ENCODE results near the gene SLC7A7.

The SLC7A7 gene

DNA sequence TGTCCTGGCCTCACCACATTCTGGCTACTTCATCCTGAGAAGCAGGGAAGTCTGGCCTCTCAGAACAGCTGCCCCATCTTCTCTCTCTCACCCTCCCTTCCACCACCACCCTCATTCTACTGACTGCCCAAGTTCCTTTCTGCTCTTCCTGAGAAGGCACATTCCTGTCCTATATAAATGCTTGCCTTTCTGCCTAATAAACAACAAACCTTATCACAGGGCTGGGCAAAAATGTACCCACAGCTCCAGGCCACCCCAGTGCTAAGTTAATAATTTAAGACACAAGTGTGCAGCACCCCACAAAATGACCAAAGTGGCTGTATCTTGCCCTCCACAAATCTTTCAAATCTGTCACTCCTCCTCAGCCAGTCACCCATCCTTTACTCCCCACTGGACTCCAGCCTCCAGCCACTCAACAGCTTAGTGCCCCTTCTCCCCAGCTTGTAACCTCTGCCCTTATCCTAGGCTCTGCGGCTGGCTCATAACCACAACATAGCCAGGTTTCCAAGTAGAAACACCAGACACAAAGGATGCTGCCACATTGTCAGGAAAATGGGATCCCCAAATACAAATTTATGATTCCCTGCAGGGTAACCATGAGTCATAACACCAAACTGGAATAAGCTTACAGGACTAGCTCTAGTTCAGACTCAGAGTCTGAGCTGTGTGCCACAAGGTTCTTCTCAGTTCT lies 33.8 kb downstream of the SLC7A7 start:
- Histone ChIP-seq H3K9ac (ENCODE audit: low read length) (no peak overlapping the region), H2AFZ (ENCODE audit: low read length) (no peak overlapping the region), H3K9me3 (replicated peaks; ENCODE audit: insufficient read depth, low read length) (no peaks in the 10 kb centered on the region), H3K27ac (ENCODE audit: low read length) (no peak overlapping the region), H3K27me3 (replicated peaks; ENCODE audit: insufficient read depth, low read length) (no peaks in the 10 kb centered on the region), H4K20me1 (ENCODE audit: insufficient read depth, low read length) (no peaks in the 10 kb centered on the region), H3K4me2 (ENCODE audit: low read depth, low read length) (no peak overlapping the region), H3F3A (ENCODE audit: insufficient read depth, low read length) (no peaks in the 10 kb centered on the region), H3K4me1 (ENCODE audit: low read length) (no peaks in the 10 kb centered on the region), H3K36me3 (replicated peaks; ENCODE audit: insufficient read depth, low read length) (no peaks in the 10 kb centered on the region), H3K4me3 (ENCODE audit: low read length) (no peak overlapping the region), H3K79me2 (ENCODE audit: low read length) (no peaks in the 10 kb centered on the region), H3K9me2 (replicated peaks; ENCODE audit: insufficient read depth, low read length) (no peaks in the 10 kb centered on the region)
- TF ChIP-seq EZH2phosphoT487 (IDR thresholded peaks at IDR 0.05; ENCODE audit: low read length) (no peak), EZH2 (optimal IDR thresholded peaks at IDR 0.05; ENCODE audit: low read depth, low read length) (no peak)
- TF ChIP-seq, protein P1, sequence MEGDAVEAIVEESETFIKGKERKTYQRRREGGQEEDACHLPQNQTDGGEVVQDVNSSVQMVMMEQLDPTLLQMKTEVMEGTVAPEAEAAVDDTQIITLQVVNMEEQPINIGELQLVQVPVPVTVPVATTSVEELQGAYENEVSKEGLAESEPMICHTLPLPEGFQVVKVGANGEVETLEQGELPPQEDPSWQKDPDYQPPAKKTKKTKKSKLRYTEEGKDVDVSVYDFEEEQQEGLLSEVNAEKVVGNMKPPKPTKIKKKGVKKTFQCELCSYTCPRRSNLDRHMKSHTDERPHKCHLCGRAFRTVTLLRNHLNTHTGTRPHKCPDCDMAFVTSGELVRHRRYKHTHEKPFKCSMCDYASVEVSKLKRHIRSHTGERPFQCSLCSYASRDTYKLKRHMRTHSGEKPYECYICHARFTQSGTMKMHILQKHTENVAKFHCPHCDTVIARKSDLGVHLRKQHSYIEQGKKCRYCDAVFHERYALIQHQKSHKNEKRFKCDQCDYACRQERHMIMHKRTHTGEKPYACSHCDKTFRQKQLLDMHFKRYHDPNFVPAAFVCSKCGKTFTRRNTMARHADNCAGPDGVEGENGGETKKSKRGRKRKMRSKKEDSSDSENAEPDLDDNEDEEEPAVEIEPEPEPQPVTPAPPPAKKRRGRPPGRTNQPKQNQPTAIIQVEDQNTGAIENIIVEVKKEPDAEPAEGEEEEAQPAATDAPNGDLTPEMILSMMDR (IDR thresholded peaks at IDR 0.05; ENCODE audit: low read length): no peak
- no peak for DNase-seq

DNA sequence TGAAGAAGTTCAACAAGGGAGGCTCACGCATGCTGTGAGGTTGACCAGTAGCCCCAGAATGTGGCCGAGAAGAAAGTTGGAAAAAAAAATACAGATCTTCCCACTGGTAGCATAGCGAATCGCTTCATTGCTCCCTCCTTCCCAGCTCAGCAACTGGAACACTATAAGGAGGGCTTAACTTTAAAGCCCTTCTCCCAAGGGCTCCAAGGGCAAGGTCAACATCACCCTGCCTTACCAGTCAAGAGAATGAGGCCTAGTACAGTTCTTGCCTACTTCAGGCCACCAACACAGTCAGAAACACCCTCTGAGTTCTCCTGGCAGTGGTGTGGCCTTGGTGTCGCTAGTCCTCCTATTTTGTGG lies 34.3 kb downstream of the SLC7A7 start:
- Histone ChIP-seq H3F3A (ENCODE audit: insufficient read depth, low read length) (no peaks in the 10 kb centered on the region), H3K4me2 (ENCODE audit: low read depth, low read length) (no peak overlapping the region), H3K9ac (ENCODE audit: low read length) (no peak overlapping the region), H3K4me3 (ENCODE audit: low read length) (no peak overlapping the region), H3K9me2 (replicated peaks; ENCODE audit: insufficient read depth, low read length) (no peaks in the 10 kb centered on the region), H3K27ac (ENCODE audit: low read length) (no peak overlapping the region), H2AFZ (ENCODE audit: low read length) (no peak overlapping the region), H4K20me1 (ENCODE audit: insufficient read depth, low read length) (no peaks in the 10 kb centered on the region), H3K27me3 (replicated peaks; ENCODE audit: insufficient read depth, low read length) (no peaks in the 10 kb centered on the region), H3K4me1 (ENCODE audit: low read length) (no peaks in the 10 kb centered on the region), H3K79me2 (ENCODE audit: low read length) (no peaks in the 10 kb centered on the region), H3K36me3 (replicated peaks; ENCODE audit: insufficient read depth, low read length) (no peaks in the 10 kb centered on the region), H3K9me3 (replicated peaks; ENCODE audit: insufficient read depth, low read length) (no peaks in the 10 kb centered on the region)
- no peak for DNase-seq
- TF ChIP-seq EZH2 (optimal IDR thresholded peaks at IDR 0.05; ENCODE audit: low read depth, low read length) (no peak), EZH2phosphoT487 (IDR thresholded peaks at IDR 0.05; ENCODE audit: low read length) (no peak)
- TF ChIP-seq, protein P1 (IDR thresholded peaks at IDR 0.05; ENCODE audit: low read length): no peak

DNA sequence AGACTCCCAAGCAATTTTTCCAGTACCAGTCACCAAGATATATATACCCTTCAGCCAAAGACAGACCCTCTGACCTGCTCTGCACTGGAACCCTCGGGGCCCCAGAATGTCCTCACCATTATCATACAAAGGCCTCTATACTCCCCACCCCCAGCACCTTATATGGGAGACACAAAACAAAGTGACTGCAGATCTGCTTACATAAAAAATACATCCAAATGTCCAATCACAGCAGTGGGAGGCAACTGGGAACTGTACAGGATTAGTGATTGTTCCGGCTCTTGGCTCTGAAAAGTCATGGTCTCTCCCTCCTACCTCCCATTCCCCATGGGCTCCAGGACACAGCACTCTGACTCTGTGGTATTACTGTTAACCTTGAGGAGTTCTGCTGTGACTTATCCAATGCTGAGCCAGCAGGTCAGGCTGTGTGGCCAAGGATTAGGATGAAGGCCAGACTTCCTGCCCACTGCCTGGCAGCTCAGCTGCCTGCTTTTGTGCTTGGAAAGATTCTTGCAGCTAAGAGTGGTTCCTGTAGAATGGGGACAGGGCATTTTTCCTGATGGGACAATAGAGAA lies 35.0 kb downstream of the SLC7A7 start:
- Histone ChIP-seq H3F3A (ENCODE audit: insufficient read depth, low read length) (no peaks in the 10 kb centered on the region), H3K27ac (ENCODE audit: low read length) (no peak overlapping the region), H3K79me2 (ENCODE audit: low read length) (no peaks in the 10 kb centered on the region), H4K20me1 (ENCODE audit: insufficient read depth, low read length) (no peaks in the 10 kb centered on the region), H3K4me1 (ENCODE audit: low read length) (no peaks in the 10 kb centered on the region), H3K9me3 (replicated peaks; ENCODE audit: insufficient read depth, low read length) (no peaks in the 10 kb centered on the region), H3K9ac (ENCODE audit: low read length) (no peak overlapping the region), H3K4me2 (ENCODE audit: low read depth, low read length) (no peak overlapping the region), H3K27me3 (replicated peaks; ENCODE audit: insufficient read depth, low read length) (no peaks in the 10 kb centered on the region), H2AFZ (ENCODE audit: low read length) (no peak overlapping the region), H3K4me3 (ENCODE audit: low read length) (no peak overlapping the region), H3K36me3 (replicated peaks; ENCODE audit: insufficient read depth, low read length) (no peaks in the 10 kb centered on the region), H3K9me2 (replicated peaks; ENCODE audit: insufficient read depth, low read length) (no peaks in the 10 kb centered on the region)
- DNase-seq: no peak
- TF ChIP-seq EZH2phosphoT487 (IDR thresholded peaks at IDR 0.05; ENCODE audit: low read length) (no peak), EZH2 (optimal IDR thresholded peaks at IDR 0.05; ENCODE audit: low read depth, low read length) (no peak)
- TF ChIP-seq, protein P1 (IDR thresholded peaks at IDR 0.05; ENCODE audit: low read length): no peak
